Measurements from ENCODE around the gene OR3A2. TPM values are rescaled to one million over a fixed set of nuclear protein-coding genes. Genes with fewer than 3 reads are reported as not detected.
"Not testable (repeated sequence)": the region's sequence is repeated elsewhere in the genome, so short reads cannot be mapped to it uniquely, and the experiment has no call there.

OR3A2 gene
- total RNA-seq (ENCODE audit: low replicate concordance), result not detected in 2 replicates

- no peak for TF ChIP-seq CTCF (IDR thresholded peaks at IDR 0.05; ENCODE audit: insufficient read depth, low read length)
- DNase-seq (ENCODE audit: low read depth), result no peak
- H3K4me3 ChIP-seq (ENCODE audit: low read depth, low read length), result no peak within 1 kb of the TSS
Observed at GRCh38 chr17:3385869-3386816, at the start of gene OR3A2. Gene OR3A2 (minus strand): TSS chr17:3386308.

- no peak for DNase-seq (ENCODE audit: low read depth)
- TF ChIP-seq CTCF (IDR thresholded peaks at IDR 0.05; ENCODE audit: insufficient read depth, low read length), result no peak
- H3K4me3 ChIP-seq (ENCODE audit: low read depth, low read length), result no peak within 1 kb of the TSS
Observed at GRCh38 chr17:3433741-3434140, 47.6 kb upstream of the OR3A2 start, which contains the start of gene OR1E2. Gene OR1E2 (minus strand): TSS chr17:3433841. CDS start chr17:3433841, 0 bp downstream.

- not testable (repeated sequence) for H3K4me3 ChIP-seq (ENCODE audit: low read depth, low read length); DNase-seq (ENCODE audit: low read depth)
Observed at GRCh38 chr17:3433215-3433614, 47.1 kb upstream of the OR3A2 start.

GRCh38 chr17:3418222-3418621 is 32.1 kb upstream of the OR3A2 start:
- no peak overlapping the region for H3K4me3 ChIP-seq (ENCODE audit: low read depth, low read length)
- TF ChIP-seq CTCF (IDR thresholded peaks at IDR 0.05; ENCODE audit: insufficient read depth, low read length), result no peak
- DNase-seq (ENCODE audit: low read depth), result no peak

GRCh38 chr17:3415610-3416009 is 29.5 kb upstream of the OR3A2 start:
- DNase-seq (ENCODE audit: low read depth), result no peak
- TF ChIP-seq CTCF (IDR thresholded peaks at IDR 0.05; ENCODE audit: insufficient read depth, low read length), result no peak
- no peak overlapping the region for H3K4me3 ChIP-seq (ENCODE audit: low read depth, low read length)

- DNase-seq (ENCODE audit: low read depth); H3K4me3 ChIP-seq (ENCODE audit: low read depth, low read length): not testable (repeated sequence)
Observed at GRCh38 chr17:3412216-3412615, 26.1 kb upstream of the OR3A2 start.

GRCh38 chr17:3411070-3411469 is 25.0 kb upstream of the OR3A2 start, which contains the start of gene OR3A3:
Gene OR3A3 (plus strand): TSS chr17:3411370.
- no peak for DNase-seq (ENCODE audit: low read depth)
- no peak for TF ChIP-seq CTCF (IDR thresholded peaks at IDR 0.05; ENCODE audit: insufficient read depth, low read length)
- H3K4me3 ChIP-seq (ENCODE audit: low read depth, low read length), result no peak within 1 kb of the TSS

- not testable (repeated sequence) for DNase-seq (ENCODE audit: low read depth); H3K4me3 ChIP-seq (ENCODE audit: low read depth, low read length)
Observed at GRCh38 chr17:3403856-3404255, 17.7 kb upstream of the OR3A2 start.
